GM18508 (cell line): ENCODE measurements around the gene IFIT2.
"Not testable (repeated sequence)": the region's sequence is repeated elsewhere in the genome, so short reads cannot be mapped to it uniquely, and the experiment has no call there.

Experiments used
- ATAC-seq: cut with Tn5 transposase; IDR thresholded peaks from one replicate; pipeline ENCODE4 v1.9.1; 2021; ENCODE audit warnings: moderate number of reproducible peaks; ENCODE audit not compliant: insufficient read depth, unreplicated experiment

Gene IFIT2

DNA sequence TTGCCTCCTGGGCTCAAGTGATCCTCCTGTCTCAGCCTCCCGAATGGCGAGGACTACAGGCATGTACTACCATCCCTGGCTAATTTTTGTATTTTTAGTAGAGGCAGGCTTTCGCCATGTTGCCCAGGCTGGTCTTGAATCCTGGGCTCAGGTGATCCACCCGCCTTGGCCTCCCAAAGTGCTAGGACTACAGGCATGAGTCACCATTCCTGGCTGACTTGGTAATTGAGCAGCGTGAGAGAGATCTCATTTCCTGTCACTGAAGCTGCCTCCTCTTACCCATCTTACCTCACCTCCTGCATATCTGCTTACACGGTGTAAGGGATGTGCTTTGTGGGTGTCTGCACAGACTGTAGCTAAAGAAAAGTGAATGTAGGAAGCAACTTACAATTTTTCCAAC lies 35.6 kb downstream of the IFIT2 start:
- ATAC-seq: no peak

- ATAC-seq: no peak
Measured at GRCh38 chr10:89338713-89339112, 36.9 kb downstream of the IFIT2 start.

DNA sequence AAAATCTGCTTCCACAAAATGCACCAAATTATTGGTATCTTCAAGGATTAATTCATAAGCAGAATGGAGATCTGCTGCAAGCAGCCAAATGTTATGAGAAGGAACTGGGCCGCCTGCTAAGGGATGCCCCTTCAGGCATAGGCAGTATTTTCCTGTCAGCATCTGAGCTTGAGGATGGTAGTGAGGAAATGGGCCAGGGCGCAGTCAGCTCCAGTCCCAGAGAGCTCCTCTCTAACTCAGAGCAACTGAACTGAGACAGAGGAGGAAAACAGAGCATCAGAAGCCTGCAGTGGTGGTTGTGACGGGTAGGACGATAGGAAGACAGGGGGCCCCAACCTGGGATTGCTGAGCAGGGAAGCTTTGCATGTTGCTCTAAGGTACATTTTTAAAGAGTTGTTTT lies 38.0 kb downstream of the IFIT2 start:
- ATAC-seq: no peak

GRCh38 chr10:89341649-89342048 lies 39.8 kb downstream of the IFIT2 start:
- no peak for ATAC-seq

DNA sequence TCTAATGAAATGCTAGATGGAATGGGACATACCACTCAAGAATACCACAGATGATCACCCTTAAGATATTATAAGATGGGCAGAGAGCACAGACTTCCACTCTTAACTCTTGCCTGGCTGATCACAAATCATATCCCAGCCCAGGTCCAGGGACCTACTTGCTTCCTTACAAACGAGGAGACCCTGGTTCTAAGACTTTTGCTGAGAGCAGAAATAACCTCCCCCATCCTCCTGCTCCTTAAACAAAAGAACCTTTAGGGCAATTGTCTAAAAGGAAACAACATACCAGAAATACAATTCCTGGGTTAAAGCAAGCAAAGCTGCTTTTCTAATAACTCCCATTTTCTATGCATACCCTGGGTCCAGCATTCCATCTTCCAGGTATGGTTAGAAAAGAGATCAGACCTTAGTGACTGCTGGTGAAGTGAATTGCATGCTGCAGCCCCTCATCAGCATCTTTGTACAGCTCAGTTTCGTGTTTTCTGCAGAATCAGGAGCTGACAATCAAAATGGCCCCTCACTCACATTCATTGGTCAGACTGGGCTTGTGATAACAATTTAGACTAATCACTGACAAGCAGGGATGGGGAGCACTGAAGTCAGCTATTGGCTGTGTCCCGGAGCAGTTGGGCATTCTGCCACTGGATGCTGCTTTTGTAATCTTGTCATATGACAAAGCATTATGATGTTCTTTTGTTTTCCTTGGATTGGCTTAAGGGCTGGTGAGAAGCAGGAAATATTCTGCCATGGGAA lies 40.5 kb downstream of the IFIT2 start:
- no peak for ATAC-seq

DNA sequence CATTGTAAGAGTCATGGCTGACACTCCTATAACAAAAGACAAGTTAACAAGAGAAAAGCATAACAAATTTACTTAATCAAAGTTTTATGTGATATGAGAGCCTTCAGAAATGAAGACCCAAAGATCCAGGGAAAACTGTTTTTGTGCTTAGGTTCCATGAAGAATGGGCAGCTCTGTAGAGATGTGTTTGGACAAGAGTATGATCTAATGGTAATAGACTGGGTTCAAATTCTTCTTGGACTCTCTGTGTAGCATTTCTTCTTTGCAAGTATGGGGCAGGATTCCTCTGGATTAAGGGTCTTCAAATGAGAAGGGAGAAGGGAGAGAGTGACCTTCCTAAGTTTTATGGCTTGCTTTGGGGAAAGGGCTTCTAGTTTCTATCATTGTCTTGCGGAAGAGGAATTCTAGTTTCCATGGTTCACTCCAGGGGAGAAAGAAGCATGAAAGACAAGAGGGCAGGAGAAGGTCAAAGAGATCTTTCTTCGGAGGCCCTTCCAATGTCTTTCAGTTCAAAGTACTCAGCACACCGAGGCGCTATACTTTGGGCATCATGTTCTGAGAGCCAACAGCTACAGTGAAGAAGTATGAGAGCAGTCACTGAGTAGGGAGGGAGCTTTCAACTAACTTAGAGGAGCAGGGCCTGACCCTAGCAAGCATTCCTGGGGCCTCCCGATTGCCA lies 41.4 kb downstream of the IFIT2 start:
- ATAC-seq: no peak

DNA sequence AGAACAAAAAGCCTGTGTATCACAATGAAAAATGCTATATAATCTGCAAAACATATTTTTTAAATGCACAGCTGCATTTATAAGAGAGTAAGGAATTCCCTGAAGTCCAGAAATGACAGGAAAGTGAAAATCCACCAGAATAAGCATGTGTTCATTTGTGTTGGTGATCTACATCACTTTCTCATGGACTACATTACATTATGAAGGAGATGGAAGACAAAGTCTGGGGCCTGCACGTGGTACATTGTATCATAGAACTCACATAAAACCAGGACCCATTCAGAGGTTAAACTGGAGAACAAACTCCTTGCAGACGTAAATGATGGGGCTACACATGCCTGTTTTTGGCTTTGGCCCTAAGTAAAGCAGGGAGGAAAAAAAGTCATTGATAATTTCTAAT lies 42.3 kb downstream of the IFIT2 start:
- no peak for ATAC-seq

GRCh38 chr10:89345367-89346000 lies 43.6 kb downstream of the IFIT2 start:
- ATAC-seq: no peak

GRCh38 chr10:89346405-89347254 lies 44.8 kb downstream of the IFIT2 start:
- no peak for ATAC-seq

- ATAC-seq: no peak
Measured at GRCh38 chr10:89347701-89348457, 46.0 kb downstream of the IFIT2 start.

DNA sequence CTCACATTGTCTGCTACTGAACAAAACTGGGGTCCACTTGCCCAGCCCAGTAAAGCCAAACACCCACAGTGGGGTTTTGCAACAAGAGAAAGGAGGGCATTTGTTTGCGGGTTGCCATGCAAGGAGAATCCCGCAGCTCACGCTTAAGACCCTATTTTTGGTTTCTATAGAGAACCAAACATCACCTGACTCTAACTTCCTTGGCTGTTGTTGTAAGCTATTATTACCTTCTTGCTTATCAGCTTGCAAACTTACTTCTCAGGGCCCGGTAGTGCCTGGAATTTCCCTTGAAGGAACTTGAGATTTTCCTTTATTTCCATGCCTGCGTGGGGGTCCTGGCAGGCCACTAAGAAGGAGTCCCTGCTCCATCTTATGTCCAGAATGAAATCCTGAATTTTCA lies 46.6 kb downstream of the IFIT2 start:
- no peak for ATAC-seq

DNA sequence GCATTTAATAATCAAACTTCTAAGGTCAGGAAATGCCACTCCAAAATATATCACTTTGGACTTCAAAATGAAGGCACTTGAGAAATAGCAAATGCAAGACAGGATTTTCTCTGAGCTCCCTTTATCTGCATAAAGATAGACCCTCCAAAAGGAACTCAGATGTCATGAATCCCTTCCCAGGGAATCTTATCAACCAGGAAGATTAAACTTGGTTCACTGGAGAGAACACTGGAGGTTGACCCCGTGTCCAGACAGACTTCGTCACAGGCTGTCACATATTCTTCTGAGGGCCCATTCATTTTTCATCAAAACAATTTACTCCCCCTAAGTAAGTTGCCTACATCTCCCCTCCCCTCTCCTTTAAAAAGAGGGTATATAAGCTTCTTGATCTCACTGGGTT lies 47.1 kb downstream of the IFIT2 start:
- no peak for ATAC-seq

DNA sequence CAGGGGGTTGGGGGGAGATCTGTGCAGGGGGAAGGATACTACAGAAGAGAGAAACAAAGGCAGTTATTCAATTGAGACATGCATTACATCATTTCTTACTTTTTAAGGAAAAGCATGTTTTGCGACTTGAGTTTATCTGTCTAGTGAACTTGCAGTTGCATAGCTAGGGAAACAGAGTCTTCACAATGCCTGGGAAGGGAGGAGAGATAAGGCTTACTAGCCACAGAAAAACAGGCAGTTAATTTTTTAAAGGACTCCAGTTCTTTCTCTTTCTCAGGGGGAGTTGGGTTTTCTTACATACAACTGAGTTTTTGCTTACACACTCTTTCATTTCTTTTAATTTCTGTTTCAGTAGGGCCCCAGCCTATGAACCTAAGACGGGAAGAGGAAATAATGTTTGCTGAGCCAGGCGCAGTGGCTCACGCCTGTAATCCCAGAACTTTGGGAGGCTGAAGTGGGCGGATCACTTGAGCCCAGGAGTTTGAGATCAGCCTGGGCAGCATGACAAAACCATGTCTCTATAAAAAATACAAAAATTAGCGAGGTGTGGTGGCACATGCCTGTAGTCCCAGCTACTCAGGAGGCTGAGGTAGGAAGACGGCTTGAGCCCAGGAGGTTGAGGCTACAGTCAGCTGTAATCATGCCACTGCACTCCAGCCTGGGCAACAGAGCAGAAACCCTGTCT lies 48.9 kb downstream of the IFIT2 start:
- not testable (repeated sequence) for ATAC-seq

- peak; percentile 63 for ATAC-seq
Measured at GRCh38 chr10:89351412-89351779, 49.5 kb downstream of the IFIT2 start.

DNA sequence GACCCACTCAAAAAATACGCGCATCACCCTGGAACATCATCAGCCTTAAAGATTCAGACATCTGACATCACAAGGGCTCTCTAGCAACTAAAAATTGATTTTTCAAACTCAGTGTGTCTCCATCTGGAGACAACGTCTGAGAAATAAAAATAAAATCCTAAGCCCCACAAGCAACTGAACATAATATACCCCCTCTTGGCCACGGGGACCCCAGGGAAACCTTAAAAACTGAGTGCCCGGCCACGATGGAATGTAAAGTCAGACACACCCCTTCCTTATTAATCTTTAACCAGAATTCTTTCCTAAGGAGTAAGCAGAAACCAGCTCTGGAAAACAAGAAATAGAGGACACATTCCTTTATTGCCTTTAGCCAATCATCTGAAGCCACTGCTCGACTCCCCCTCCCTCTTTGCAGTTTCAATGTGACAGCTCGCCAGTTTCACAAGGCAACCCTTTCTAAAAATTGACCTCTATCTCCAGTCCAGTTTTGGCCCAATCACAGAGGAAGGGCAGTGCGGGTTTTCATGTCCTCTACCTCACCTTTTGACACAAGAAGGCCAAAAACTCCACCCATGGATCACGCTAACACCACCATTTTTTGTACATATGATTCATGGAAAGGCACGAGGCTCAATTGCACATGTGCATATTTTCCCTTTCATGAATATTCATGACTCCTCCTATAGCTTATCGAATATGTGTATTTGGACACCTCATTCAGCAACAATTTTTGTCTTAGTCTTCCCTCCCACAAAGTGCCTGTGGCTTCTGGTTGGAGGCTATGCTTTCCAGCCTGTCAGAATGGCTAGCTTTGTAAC lies 50.1 kb downstream of the IFIT2 start:
- ATAC-seq: no peak

- ATAC-seq: no peak
Measured at GRCh38 chr10:89352802-89353201, 51.0 kb downstream of the IFIT2 start.

DNA sequence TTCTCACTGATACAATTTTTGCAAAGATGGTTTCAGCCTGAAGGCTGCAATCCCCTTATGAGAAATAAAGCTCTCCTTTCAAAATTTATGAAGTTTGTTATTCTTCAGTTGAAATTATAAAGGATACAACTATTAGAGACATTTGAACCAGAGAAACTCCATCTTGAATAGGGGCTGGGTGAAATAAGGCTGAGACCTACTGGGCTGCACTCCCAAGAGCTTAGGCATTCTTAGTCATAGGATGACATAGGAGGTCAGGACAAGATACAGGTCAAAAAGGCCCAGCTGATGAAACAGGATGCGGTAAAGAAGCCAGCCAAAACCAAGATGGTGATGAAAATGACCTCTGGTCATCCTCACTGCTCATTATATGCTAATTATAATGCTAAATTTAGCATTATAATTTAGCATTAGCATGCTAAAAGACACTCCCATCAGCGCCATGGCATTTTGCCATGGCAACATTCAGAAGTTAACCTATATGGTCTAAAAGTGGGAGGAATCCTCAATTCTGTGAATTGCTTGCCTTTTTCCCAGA lies 53.6 kb downstream of the IFIT2 start:
- ATAC-seq: no peak

- ATAC-seq: no peak
Measured at GRCh38 chr10:89357096-89357495, 55.2 kb downstream of the IFIT2 start.
